Fibroblast of lung (primary cell): ENCODE measurements around the gene S1PR1.

Experiments
- CTCF ChIP-seq, 2 donors: IDR thresholded peaks in 1 of 2; conservative IDR thresholded peaks in 1 of 2; 1 replicate in 1 of 2; 2 replicates in 1 of 2; pipeline ENCODE4 v1.5.1; 2011 to 2012; ENCODE audit warnings: low read length in 2 of 2, control low read depth in 1 of 2, inconsistent platforms in 1 of 2, low read depth in 1 of 2, mild to moderate bottlenecking in 1 of 2
- EZH2 ChIP-seq: IDR thresholded peaks from 2 replicates; pipeline ENCODE4 v1.5.1; 2012; ENCODE audit warnings: low read length, control low read depth, mild to moderate bottlenecking; ENCODE audit errors: missing control alignments

- TF ChIP-seq CTCF (conservative IDR thresholded peaks at IDR 0.05 in 1 of 2, IDR thresholded peaks at IDR 0.05 in 1 of 2; ENCODE audit: low read depth in 1 of 2, low read length in 2 of 2) (no peak), EZH2 (no peak)
Observed at GRCh38 chr1:101280049-101280592, 43.3 kb downstream of the S1PR1 start.
